GM04504 (cell line): ENCODE measurements around the gene PHRF1.
A peak's percentile ranks its signal among the peaks of the same experiment; 100 is the strongest.

Experiments
- DNase-seq: peaks from one replicate; pipeline ENCODE4 v3.0.0-alpha.2; 2012; ENCODE audit warnings: low read depth

The PHRF1 gene

GRCh38 chr11:615504-616319, 39.4 kb downstream of the PHRF1 start, which contains the start of gene IRF7:
TSS of gene IRF7 (minus strand) at chr11:615950. CDS start at chr11:615364, 586 bp downstream.
- DNase-seq = peak; percentile 78

- no peak for DNase-seq
These were observed 40.3 kb downstream of the PHRF1 start for GRCh38 chr11:616320-617198.

- DNase-seq = no peak
These were observed 41.1 kb downstream of the PHRF1 start for GRCh38 chr11:617199-617911.

GRCh38 chr11:617912-618682, 41.8 kb downstream of the PHRF1 start:
- no peak for DNase-seq

GRCh38 chr11:618856-619627, 42.8 kb downstream of the PHRF1 start:
- DNase-seq = no peak

GRCh38 chr11:619628-620050, 43.4 kb downstream of the PHRF1 start:
- DNase-seq = no peak

- no peak for DNase-seq
These were observed 43.9 kb downstream of the PHRF1 start for GRCh38 chr11:620201-620600.

GRCh38 chr11:620935-621814, 44.9 kb downstream of the PHRF1 start:
- DNase-seq = no peak

- no peak for DNase-seq
These were observed 45.6 kb downstream of the PHRF1 start for GRCh38 chr11:621838-622237.

GRCh38 chr11:623349-623869, 47.1 kb downstream of the PHRF1 start:
- DNase-seq = no peak

GRCh38 chr11:623999-624704, 47.9 kb downstream of the PHRF1 start:
- no peak for DNase-seq

- DNase-seq = no peak
These were observed 48.7 kb downstream of the PHRF1 start, which contains the start of gene CDHR5 for GRCh38 chr11:624705-625635. TSS of gene CDHR5 (minus strand) at chr11:624955. CDS start at chr11:624902, 53 bp downstream.

GRCh38 chr11:625636-626268, 49.5 kb downstream of the PHRF1 start:
- no peak for DNase-seq

- no peak for DNase-seq
These were observed 50.4 kb downstream of the PHRF1 start, which contains the start of gene SCT for GRCh38 chr11:626475-627307. TSS of gene SCT (minus strand) at chr11:627181. CDS start at chr11:627143, 38 bp downstream.

- no peak for DNase-seq
These were observed 51.0 kb downstream of the PHRF1 start for GRCh38 chr11:627308-627576.

- no peak for DNase-seq
These were observed 51.8 kb downstream of the PHRF1 start for GRCh38 chr11:628056-628455.
